GM18517 (cell line): Measurements from ENCODE around the gene NUAK1.

Experiments used
- ATAC-seq: cut with Tn5 transposase; IDR thresholded peaks from one replicate; pipeline ENCODE4 v1.9.1; 2021; ENCODE audit warnings: mild to moderate bottlenecking, moderate library complexity; ENCODE audit not compliant: unreplicated experiment

Gene NUAK1

DNA sequence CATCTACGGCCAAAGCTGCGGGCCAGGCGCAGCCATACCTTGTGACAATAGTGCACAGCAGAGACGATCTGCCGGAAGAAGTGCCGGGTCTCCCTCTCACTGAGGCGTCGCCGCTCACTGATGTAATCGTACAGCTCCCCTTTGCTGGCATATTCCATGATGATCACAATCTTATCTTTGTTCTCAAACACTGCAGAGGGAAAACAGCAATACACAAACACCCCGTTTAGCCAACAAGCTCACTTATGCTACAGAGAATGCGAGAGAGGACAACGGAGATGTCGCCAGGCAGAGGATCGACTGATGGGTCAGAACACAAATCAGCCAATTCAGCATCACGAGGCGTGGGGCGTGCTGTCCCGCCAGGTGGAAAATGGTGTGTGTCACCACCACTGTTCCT lies 52.1 kb downstream of the NUAK1 start:
- no peak for ATAC-seq

DNA sequence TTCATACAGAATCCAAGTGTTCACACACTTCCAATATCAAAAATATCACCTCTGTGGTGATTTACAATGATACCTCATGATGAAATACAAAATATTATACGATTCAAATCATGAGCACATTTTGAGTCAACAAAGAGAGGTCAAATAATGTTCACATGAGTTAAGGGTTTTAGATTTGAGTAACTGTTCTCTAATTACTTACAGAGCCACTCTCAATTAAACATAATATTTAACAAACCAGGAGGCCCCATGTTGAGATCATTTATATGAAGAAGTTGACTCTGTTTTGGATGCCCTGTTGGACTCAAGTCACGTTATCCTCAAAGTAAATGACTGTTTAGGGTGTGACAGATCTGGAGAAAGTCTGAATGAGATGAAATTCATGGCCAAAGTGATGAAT lies 53.5 kb downstream of the NUAK1 start:
- no peak for ATAC-seq

- no peak for ATAC-seq
Observed at GRCh38 chr12:106084759-106085158, 54.0 kb downstream of the NUAK1 start.

DNA sequence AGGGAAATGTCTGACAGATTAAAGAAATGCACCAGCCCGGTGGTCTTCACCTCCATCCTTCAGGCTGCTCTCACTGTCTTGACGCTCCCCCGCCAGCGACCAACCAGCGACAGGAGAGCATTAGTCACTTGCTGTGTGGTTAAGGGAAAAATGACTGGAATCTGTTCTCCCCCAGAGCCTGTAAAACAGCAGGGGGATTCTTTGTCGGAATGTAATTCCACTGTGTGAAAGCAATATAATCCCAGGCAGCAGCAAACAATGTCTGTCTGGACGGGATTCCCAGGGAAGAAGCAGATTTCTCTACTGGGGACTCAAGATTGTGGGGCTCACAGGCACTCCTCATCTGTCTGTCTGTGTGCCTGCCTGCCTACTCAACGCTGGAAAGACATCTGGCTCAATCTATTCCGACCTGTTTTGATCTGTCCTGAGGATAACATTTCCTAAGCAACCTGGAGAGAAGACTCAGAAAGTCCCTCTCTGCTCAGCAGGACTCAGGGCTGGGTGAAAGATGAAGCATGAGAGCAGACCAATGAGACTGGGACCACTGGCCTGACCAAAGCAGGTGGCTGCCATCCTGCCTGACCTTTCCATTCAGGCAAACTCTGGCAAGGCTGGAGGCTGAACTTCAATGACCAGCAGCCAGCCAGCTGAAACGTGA lies 54.6 kb downstream of the NUAK1 start:
- no peak for ATAC-seq

DNA sequence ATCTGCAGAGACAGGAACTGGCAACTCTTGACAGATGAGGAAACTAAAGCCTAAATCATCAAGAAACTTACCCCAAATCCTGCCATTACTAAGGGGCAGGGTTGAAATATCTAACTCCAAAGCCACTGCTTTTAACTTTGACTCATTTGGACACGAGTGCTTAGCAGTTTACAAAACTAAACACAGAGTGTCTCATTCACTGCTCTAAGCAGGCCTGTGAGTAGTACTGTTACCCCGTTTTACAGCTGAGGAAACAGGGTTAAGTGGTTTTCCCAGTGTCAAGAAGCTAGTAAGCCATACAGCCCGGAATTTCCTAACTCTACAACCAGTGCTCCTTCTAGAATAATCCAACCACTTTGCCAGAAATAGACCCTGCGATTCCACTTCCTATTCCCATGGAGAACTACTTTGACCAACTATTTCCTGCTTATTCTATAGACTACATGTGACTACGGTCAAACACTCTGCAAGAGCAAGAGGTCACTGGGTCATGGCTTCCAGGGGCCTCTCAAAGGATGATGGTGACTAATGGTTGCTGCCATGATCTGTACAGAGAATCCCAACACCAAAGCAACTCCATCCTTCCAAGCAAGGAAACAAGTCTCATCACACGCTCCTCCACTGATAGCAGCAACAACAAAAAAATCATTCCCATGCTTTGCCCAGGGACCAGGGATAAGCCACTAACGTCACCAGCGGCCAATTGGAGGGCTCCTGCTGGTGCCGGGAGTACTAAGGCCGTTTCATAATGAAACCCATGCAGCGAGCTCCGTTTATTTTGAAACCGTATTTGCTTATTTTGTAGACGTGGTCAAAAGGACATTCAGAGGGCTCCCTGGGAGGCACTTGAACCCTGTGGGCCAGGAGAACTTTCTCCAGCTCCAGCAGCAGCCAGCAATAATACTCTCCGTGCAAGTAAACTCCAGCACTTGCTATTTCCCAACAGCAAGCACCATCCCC lies 56.3 kb downstream of the NUAK1 start:
- ATAC-seq: no peak

DNA sequence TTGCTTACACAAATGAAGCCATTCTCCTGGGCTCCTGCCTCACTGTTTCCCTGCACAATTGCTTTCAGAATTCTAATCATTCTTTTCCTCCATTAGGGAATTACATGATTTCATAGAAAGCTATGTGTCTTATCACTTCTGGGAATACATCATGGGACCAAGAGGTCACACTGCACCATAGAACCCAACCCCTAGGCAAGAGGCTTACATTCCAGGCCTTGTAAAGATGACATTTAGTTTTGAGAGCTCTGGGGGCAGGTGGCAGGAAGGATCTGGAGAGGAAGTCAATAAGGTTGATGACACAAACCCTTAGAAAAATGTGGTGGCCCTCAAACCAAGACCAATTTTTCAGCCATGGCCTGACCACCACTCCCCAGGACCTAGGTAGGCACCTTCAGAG lies 57.1 kb downstream of the NUAK1 start:
- no peak for ATAC-seq

DNA sequence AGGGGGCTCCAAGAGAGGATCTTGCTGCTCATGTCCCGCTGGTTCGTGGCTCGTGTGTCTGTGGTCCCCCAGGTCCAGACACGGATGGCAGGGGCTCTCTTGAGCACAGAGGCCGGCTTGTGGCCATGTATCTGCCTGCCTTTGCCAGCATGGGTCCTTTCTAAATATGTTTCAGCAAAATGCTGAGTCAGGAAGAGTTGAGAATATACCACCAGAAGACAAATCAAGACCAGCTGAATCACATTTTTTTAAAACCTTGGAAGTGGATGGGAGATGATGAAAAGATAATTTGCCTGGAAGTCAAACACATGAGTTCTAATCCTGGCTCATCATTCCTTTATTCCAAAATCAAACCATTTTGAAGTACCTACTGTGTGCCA lies 58.0 kb downstream of the NUAK1 start:
- no peak for ATAC-seq

DNA sequence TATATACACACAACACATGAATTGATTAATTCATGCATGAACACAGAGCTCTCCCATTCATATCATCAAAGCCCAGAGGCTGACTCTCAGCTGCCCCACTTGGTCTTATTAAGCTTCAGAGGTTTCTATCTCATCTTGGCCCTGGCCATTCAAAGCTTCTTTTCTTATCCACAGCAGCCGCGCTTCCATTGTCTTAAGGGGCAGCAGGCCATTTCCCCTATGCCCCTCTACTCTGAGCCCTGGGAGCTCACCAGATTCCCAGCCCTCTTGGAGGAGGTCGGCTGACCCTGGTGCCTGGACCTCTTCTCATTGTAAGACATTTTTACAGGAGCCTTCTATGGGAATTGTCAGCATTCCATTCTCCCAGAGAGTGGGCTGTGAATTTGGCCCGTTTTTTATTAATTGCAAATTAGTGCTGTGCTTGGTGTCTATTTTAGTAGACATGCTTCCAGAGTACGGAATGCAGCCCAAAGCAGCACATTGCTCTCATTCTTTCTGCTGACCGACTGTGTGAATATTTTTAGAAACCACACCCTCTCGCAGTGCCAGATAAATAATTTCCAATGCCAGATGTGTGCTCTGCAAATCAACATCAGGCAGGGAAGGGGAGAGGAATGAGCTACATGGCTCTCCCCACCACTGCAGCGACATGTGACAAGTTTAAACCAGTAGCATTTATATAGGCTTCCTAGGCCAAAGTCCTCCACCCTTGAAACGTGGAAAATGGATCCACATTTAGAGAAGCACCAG lies 58.5 kb downstream of the NUAK1 start:
- ATAC-seq: no peak

GRCh38 chr12:106079148-106079738 lies 59.5 kb downstream of the NUAK1 start:
- ATAC-seq: no peak

- ATAC-seq: no peak
Observed at GRCh38 chr12:106078358-106079010, 60.3 kb downstream of the NUAK1 start.

DNA sequence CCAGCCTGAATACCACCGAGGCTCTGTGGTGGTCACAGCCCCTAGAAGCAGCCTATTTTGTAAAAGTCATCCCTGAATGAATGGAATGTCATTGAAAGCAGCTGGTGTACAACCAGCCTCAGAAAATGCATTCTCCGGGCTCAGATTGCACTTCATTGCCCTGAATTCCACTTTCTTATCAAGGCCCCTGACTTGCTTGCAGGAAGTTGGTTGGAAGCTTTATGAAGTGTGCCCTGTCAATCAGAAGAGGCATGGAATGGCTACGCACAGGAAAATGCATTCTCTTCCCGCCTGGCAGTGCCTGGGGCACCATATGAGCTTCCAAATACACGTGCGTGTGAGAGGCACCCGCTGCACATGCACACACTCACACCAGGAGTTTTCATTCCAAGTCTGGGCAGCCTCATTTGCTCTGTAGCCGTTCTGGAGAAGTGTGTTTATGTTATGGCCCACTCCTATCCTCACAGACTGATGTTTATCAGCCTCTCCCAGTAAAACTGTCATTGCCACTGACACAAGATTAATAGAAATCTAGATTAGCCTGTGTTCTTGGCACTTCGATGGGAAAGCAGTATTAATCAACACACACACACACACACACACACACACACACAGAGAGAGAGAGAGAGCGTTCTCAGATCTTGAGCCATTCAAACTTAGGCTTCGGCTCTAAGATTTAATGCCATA lies 63.9 kb downstream of the NUAK1 start:
- no peak for ATAC-seq

- ATAC-seq: no peak
Observed at GRCh38 chr12:106074361-106074705, 64.4 kb downstream of the NUAK1 start.

DNA sequence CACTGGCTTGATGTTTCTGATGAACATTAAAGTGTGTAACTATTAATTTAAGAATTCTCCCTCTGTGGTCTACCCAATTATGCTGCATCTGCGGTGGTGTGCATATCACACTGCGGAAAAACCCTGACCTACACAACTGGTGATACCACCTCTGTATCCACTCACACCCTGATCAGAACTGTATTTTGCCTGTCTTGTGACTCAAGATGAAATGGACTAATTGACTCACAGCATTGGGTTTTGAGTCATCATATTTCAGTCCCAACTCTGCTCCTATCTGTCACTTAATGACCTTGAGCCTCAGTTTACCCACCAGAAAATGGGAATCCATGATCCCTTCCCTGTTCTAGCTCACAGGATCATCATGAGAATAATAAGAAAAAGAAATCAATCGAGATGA lies 65.6 kb downstream of the NUAK1 start:
- ATAC-seq: no peak

DNA sequence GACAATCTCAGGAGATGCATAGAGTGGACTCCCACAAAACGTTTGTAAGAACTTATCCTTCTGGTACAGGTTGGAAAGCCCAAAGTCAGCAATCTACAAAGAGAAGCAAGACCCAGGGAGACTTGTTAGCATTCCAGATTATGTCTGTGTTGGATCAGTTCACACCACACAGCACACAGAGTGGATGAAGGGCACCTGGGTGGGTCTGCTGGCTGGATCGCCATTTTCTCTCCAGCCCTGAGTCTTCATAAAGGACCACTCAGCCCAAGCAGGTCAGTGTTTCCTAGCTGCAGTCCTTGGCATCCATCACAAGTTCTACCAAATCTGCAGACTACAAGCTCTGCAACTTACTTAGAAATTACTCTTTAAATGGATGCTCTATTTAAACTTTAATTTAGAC lies 66.0 kb downstream of the NUAK1 start:
- no peak for ATAC-seq

- ATAC-seq: no peak
Observed at GRCh38 chr12:106071686-106072085, 67.1 kb downstream of the NUAK1 start.

DNA sequence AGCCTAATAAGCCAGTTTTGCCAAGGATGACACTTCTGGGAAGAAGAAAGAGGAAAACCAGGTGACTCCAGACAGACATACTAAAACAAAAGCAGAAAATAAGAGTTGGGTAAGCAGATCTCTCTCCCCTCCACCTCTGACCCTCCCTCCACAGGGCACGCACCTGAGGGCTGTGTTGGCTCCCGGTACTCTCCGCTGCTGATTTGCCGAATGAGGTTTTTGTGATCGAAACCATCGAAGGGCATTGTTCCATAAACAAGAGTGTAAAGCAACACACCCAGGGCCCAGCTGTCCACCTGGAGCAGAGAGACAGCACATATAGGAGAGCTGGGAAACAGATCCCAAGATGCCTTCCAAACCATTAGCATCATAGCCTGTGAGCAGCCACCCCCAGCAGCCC lies 68.1 kb downstream of the NUAK1 start:
- ATAC-seq: no peak

GRCh38 chr12:106070147-106070546 lies 68.6 kb downstream of the NUAK1 start:
- ATAC-seq: no peak

DNA sequence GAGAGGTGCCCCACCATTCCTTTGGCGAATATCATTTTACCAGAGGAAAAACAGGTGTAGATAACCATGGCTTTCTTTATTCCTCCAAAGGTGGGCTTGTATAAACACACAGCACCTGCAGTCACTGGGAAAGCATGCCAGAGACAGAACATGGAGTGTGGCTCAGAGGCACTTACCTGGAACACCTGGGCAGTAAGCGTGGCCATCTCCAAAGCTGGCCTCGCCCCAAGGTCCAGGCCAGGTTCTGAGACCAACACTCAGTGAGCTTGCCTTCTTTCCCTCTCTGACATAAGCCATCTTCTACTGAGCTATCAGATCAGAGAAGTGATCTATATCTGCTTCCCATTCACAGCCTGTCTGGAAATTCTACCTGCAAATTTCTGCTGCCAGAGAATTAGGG lies 70.5 kb downstream of the NUAK1 start:
- no peak for ATAC-seq

DNA sequence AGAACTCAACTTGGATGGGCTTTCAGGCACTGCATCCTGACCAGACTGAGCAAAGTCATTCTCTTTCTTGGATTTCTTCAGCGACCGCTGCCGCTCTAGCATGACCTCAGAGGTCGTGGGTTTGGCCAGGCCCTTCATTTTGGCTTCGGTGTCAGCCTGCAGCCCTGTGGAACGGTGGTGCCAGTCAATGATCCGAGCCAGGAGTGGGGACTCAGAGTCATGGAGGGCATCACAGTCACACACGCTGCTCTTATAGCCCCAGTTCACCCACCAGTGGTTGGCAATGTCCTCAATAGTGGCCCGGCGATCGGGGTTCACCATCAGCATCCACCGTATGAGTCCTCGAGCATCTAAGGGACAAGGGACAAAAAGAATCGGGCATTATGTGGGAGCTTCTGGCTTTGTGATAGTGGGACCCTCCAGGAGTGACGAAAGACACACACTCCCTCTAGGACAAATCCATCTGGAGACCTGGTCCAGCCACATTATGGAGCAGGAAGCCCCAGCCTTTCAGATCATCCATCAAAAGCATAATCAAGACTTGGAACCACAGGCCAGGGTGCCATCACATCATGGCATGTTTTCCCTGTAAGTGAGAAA lies 71.0 kb downstream of the NUAK1 start:
- ATAC-seq: no peak
